SK-N-SH (cell line): ENCODE results near the gene DHRSX.

Experiments used
- CTCF ChIP-seq: fragments of 200-600 bp; sonication (generic); IDR thresholded peaks from 2 replicates; pipeline ENCODE4 v1.6.1; 2017; ENCODE audit warnings: antibody characterized with exemption, mild to moderate bottlenecking, moderate library complexity
- EP300 ChIP-seq, 2 experiments: IDR thresholded peaks; 2 replicates each; pipeline versions ENCODE4 v1.4.0 to v1.6.1; 2012; ENCODE audit warnings: borderline replicate concordance in 1 of 2, low read depth in 1 of 2, low read length in 1 of 2
- GABPA ChIP-seq: IDR thresholded peaks from 2 replicates; pipeline ENCODE4 v1.4.0; 2012; ENCODE audit warnings: low read depth, mild to moderate bottlenecking
- IRF3 ChIP-seq: fragments of 150-350 bp; IDR thresholded peaks from 2 replicates; pipeline ENCODE4 v1.6.1; 2016; ENCODE audit warnings: mild to moderate bottlenecking, low read depth, low read length
- RCOR1 ChIP-seq: fragments of 150-350 bp; IDR thresholded peaks from 2 replicates; pipeline ENCODE4 v1.6.1; 2017; ENCODE audit warnings: antibody characterized with exemption, low read length
- TF ChIP-seq, protein P1 (sequence below): IDR thresholded peaks from 2 replicates; pipeline ENCODE4 v1.4.0; 2012; ENCODE audit warnings: low read depth, borderline replicate concordance

GRCh38 chrX:2434270-2435163 is 66.3 kb downstream of the DHRSX start:
- TF ChIP-seq GABPA, result no peak
- no peak for TF ChIP-seq EP300 (IDR thresholded peaks at IDR 0.05; ENCODE audit: borderline replicate concordance in 1 of 2, low read depth in 1 of 2, low read length in 1 of 2)
- TF ChIP-seq CTCF, result no peak
- TF ChIP-seq RCOR1, result no peak
- no peak for TF ChIP-seq IRF3
- TF ChIP-seq, protein P1, sequence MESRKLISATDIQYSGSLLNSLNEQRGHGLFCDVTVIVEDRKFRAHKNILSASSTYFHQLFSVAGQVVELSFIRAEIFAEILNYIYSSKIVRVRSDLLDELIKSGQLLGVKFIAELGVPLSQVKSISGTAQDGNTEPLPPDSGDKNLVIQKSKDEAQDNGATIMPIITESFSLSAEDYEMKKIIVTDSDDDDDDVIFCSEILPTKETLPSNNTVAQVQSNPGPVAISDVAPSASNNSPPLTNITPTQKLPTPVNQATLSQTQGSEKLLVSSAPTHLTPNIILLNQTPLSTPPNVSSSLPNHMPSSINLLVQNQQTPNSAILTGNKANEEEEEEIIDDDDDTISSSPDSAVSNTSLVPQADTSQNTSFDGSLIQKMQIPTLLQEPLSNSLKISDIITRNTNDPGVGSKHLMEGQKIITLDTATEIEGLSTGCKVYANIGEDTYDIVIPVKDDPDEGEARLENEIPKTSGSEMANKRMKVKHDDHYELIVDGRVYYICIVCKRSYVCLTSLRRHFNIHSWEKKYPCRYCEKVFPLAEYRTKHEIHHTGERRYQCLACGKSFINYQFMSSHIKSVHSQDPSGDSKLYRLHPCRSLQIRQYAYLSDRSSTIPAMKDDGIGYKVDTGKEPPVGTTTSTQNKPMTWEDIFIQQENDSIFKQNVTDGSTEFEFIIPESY, result no peak
